ENCODE results near the gene DIPK1A.

GRCh38 chr1:92845908-92846307 lies 115.4 kb downstream of the DIPK1A start:
- no peak for TF ChIP-seq POLR2AphosphoS5 (IDR thresholded peaks at IDR 0.05; ENCODE audit: insufficient read depth in 1 of 2, low read depth in 1 of 2)
- no peak for TF ChIP-seq CTCF (IDR thresholded peaks at IDR 0.05)
- no peak for TF ChIP-seq POLR2A (IDR thresholded peaks at IDR 0.05)
